Esophagus muscularis mucosa (tissue), 4 donors: Measurements from ENCODE around the gene GTF2A2. TPM values are rescaled to one million over a fixed set of nuclear protein-coding genes. Genes with fewer than 3 reads are reported as not detected.

Source experiments
- DNase-seq: peaks from one replicate; pipeline ENCODE4 v3.0.0-alpha.2; 2017; ENCODE audit errors: extremely low spot score
- H3K27ac ChIP-seq, 4 donors: fragments of 200-600 bp; sonication (generic); replicated peaks in 1 of 4; 1 replicate in 3 of 4; 2 replicates in 1 of 4; pipeline ENCODE4 v1.5.1; 2016 to 2019; ENCODE audit warnings: mild to moderate bottlenecking in 1 of 4
- H3K27me3 ChIP-seq, 4 donors: fragments of 200-600 bp; sonication (generic); one replicate each; pipeline versions ENCODE4 v1.5.1 to v1.6.0; 2016 to 2019
- H3K36me3 ChIP-seq, 4 donors: fragments of 200-600 bp; sonication (generic); one replicate each; pipeline ENCODE4 v1.5.1; 2016 to 2019
- H3K4me1 ChIP-seq, 4 donors: fragments of 200-600 bp; sonication (generic); one replicate each; pipeline ENCODE4 v1.5.1; 2016 to 2019
- H3K4me3 ChIP-seq, 4 donors: fragments of 200-600 bp; sonication (generic); 1 replicate in 2 of 4; 2 replicates in 2 of 4; pipeline ENCODE4 v1.5.1; 2016 to 2019; ENCODE audit warnings: mild to moderate bottlenecking in 4 of 4, moderate library complexity in 1 of 4
- H3K9me3 ChIP-seq, 4 donors: fragments of 200-600 bp; sonication (generic); 1 replicate in 3 of 4; 2 replicates in 1 of 4; pipeline ENCODE4 v1.5.1; 2016 to 2019
- EP300 ChIP-seq: sonication (generic); formaldehyde crosslinking; IDR thresholded peaks from one replicate; pipeline ENCODE4 v1.6.1; 2017; ENCODE audit warnings: antibody characterized with exemption
- POLR2A ChIP-seq: fragments of 450-650 bp; IDR thresholded peaks from one replicate; pipeline ENCODE4 v1.6.1; 2017; ENCODE audit warnings: antibody characterized with exemption, moderate library complexity, mild to moderate bottlenecking, low read depth
- POLR2AphosphoS5 ChIP-seq, 2 donors: sonication (generic); formaldehyde crosslinking; IDR thresholded peaks; one replicate each; pipeline ENCODE4 v1.6.1; 2017; ENCODE audit warnings: antibody characterized with exemption in 2 of 2
- WGBS: methylation state at CpG from one replicate; pipeline ENCODE4 v1.1.5; 2018; 5-methylcytosine and 5-hydroxymethylcytosine counted together
- intact Hi-C: fragments of 100-400 bp; cut with DNase I; formaldehyde crosslinking; loops from one replicate; pipeline ENCODE4 v1.15.1; 2023
- total RNA-seq, 4 donors: library from RNA; depleted of rRNA; stranded (reverse); fragments of >200 nt; gene quantifications; one replicate each; pipeline versions ENCODE4 v1.1.0 to v1.2.1, GENCODE V29; 2016
- TF ChIP-seq, protein P1 (sequence below), 3 experiments: fragments of 200-600 bp in 2 of 3; fragments of 450-650 bp in 1 of 3; sonication (generic) in 2 of 3; IDR thresholded peaks; one replicate each; pipeline ENCODE4 v1.5.1; 2017 to 2019; ENCODE audit warnings: antibody characterized with exemption in 3 of 3, mild to moderate bottlenecking in 2 of 3, moderate library complexity in 1 of 3

GTF2A2 gene
- total RNA-seq, 4 donors from 2014 or later, result 48.5 to 56.3 (median 51.3) TPM

- intact Hi-C loops, result no loop called here
- no peak for DNase-seq
- no peak overlapping the region for H3K4me3 ChIP-seq
- WGBS, result 90% methylated on average over 5 of the region's 5 CpGs
- no peak for TF ChIP-seq EP300
- TF ChIP-seq POLR2A, result no peak
- TF ChIP-seq, protein P1, sequence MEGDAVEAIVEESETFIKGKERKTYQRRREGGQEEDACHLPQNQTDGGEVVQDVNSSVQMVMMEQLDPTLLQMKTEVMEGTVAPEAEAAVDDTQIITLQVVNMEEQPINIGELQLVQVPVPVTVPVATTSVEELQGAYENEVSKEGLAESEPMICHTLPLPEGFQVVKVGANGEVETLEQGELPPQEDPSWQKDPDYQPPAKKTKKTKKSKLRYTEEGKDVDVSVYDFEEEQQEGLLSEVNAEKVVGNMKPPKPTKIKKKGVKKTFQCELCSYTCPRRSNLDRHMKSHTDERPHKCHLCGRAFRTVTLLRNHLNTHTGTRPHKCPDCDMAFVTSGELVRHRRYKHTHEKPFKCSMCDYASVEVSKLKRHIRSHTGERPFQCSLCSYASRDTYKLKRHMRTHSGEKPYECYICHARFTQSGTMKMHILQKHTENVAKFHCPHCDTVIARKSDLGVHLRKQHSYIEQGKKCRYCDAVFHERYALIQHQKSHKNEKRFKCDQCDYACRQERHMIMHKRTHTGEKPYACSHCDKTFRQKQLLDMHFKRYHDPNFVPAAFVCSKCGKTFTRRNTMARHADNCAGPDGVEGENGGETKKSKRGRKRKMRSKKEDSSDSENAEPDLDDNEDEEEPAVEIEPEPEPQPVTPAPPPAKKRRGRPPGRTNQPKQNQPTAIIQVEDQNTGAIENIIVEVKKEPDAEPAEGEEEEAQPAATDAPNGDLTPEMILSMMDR (IDR thresholded peaks at IDR 0.05), result no peak
- no peak for TF ChIP-seq POLR2AphosphoS5 (IDR thresholded peaks at IDR 0.05)
- no peaks in the 10 kb centered on the region for H3K9me3 ChIP-seq
- peaks cover 0 to 32% (median 0%) of the 10 kb centered on the region in 4 donors for H3K27me3 ChIP-seq
- H3K36me3 ChIP-seq, result no peaks in the 10 kb centered on the region
- H3K27ac ChIP-seq, result no peak overlapping the region
- H3K4me1 ChIP-seq, result no peaks in the 10 kb centered on the region
Observed at GRCh38 chr15:59615661-59616060, 41.7 kb downstream of the GTF2A2 start.

DNA sequence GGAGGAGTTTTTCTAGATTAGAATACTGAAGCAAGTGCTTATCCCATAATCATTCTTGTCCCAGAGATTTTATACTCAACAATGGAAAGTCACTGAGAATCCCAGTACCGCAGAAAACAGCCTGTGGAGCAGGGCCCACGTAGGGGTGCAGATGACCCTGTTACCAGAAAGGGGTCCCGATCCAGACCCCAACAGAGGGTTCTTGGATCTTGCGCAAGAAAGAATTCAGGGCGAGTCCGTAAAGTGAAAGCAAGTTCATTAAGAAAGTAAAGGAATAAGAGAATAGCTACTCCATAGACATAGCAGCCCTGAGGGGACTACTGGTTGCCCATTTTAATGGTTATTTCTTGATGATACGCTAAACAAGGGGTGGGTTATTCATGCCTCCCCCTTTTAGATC is 43.2 kb downstream of the GTF2A2 start:
- no peaks in the 10 kb centered on the region for H3K36me3 ChIP-seq
- H3K27me3 ChIP-seq, result peaks cover 0 to 32% (median 0%) of the 10 kb centered on the region in 4 donors
- 95% methylated on average over 7 of the region's 7 CpGs for WGBS
- TF ChIP-seq, protein P1 (IDR thresholded peaks at IDR 0.05), result no peak
- TF ChIP-seq POLR2A (no peak), POLR2AphosphoS5 (IDR thresholded peaks at IDR 0.05) (no peak), EP300 (no peak)
- intact Hi-C loops, result no loop called here
- no peak overlapping the region for H3K27ac ChIP-seq
- no peaks in the 10 kb centered on the region for H3K4me1 ChIP-seq
- no peak for DNase-seq
- H3K4me3 ChIP-seq, result no peak overlapping the region
- no peaks in the 10 kb centered on the region for H3K9me3 ChIP-seq

DNA sequence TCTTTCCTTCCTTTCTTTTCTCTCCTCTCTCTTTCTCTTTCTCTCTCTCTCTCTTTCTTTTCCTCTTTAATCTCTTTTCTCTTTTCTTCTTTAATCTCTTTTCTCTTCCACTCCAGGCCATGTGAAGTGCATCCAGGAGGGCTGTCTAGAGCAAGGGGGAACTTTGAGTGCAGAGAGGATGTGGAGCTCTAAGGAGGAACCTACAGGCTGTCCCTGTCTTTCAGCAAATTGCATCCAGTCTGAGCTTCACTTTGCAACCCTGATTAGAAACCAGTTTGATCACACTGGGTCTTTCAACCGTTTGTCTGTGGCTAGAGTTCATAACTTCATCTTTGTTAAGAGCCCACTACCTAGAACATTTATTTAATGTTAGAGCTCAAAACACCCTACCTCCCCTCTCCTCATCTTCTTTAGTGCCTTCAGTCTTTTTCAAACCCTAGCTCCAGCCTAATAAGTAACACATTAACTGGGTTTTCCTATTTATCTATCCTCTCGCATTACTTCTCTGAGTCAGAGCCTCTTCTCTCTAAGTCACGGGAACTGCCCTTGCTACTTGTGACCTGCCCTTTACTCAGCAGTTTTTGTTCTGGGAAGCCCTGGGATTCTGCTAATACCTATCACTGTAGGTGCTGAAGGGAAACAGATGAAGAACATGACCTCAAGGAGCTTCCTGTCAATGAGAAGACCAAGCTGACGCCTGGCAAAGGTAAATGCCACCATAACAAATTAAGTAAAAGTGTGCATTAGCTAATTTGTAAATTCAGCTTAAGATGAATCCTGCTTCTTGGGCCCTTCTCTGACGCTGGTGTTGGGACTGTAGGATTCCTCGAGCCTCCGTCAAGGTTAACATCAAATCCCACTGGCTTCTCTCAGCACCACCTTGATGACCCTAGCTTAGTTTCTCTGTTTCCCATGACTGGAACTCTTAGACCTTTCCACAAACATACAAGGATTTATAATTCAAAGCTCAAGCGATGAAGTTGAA is 45.7 kb downstream of the GTF2A2 start, which contains the start of gene GCNT3:
TSS of gene GCNT3 (plus strand) at position 508 of the 985 bp plus-strand sequence. CDS start 6,456 bp downstream, outside the sequence.
- intact Hi-C loops, result no loop called here
- DNase-seq, result no peak
- WGBS, result 76% methylated on average over 8 of the region's 8 CpGs
- Histone ChIP-seq H3K36me3 (no peaks in the 10 kb centered on the region), H3K9me3 (no peaks in the 10 kb centered on the region), H3K27me3 (peaks cover 0 to 19% (median 0%) of the 10 kb centered on the region in 4 donors), H3K27ac (no peak within 1 kb of the TSS), H3K4me3 (no peak within 1 kb of the TSS), H3K4me1 (no peaks in the 10 kb centered on the region)
- TF ChIP-seq POLR2A, result no peak
- TF ChIP-seq, protein P1 (IDR thresholded peaks at IDR 0.05), result no peak
- TF ChIP-seq EP300, result no peak
- TF ChIP-seq POLR2AphosphoS5 (IDR thresholded peaks at IDR 0.05), result no peak

- H3K4me3 ChIP-seq, result no peak overlapping the region
- H3K27me3 ChIP-seq, result peaks cover 0 to 6% (median 0%) of the 10 kb centered on the region in 4 donors
- 74% methylated on average over 7 of the region's 7 CpGs for whole genome bisulfite sequencing
- no peaks in the 10 kb centered on the region for H3K4me1 ChIP-seq
- no peak for DNase-seq
- H3K9me3 ChIP-seq, result no peaks in the 10 kb centered on the region
- H3K27ac ChIP-seq, result no peak overlapping the region
- intact Hi-C loops, result no loop called here
- TF ChIP-seq POLR2AphosphoS5 (IDR thresholded peaks at IDR 0.05) (no peak), POLR2A (no peak), EP300 (no peak)
- TF ChIP-seq, protein P1 (IDR thresholded peaks at IDR 0.05), result no peak
- H3K36me3 ChIP-seq, result no peaks in the 10 kb centered on the region
Observed at GRCh38 chr15:59609730-59610712, 47.3 kb downstream of the GTF2A2 start.
